ENCODE data around the gene SSRP1.

The SSRP1 gene

GRCh38 chr11:57353852-57354251, 18.2 kb upstream of the SSRP1 start:
- H3K9me3 ChIP-seq (ENCODE audit: low read depth, low read length): no peaks in the 10 kb centered on the region
- no peaks in the 10 kb centered on the region for H3K36me3 ChIP-seq (ENCODE audit: insufficient read depth, low read length)
- H3K9ac ChIP-seq (ENCODE audit: insufficient read length): no peak overlapping the region
- no peak for DNase-seq (ENCODE audit: low read depth, low spot score)
- no peak for TF ChIP-seq EZH2 (IDR thresholded peaks at IDR 0.05)
- no peak for TF ChIP-seq POLR2AphosphoS5 (IDR thresholded peaks at IDR 0.05; ENCODE audit: borderline replicate concordance, low read depth, low read length)
- no peak for TF ChIP-seq FOXP2 (optimal IDR thresholded peaks at IDR 0.05; ENCODE audit: control extremely low read depth, extremely low read length, insufficient read depth)
- H3K27ac ChIP-seq: no peak overlapping the region
- H3K4me3 ChIP-seq: no peak overlapping the region

DNA sequence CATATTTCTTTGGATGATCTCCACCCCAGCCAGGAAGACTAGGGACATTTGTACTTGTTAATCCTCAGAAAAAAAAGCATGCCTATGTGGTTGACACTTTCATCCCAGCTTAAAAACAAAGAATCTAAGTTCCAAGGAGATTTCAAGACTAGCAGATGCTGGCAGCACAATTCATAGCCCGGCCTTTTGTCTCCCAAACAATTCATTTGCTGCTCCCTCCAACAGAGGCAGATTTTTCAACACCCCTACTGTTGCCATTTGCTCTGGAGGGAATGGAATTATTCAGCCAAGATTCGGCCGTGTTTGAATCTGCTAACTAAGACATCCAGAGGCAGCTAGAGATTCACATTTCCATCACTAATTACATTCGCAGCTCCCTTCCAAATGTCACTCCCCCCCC, 17.8 kb upstream of the SSRP1 start:
- DNase-seq (ENCODE audit: low read depth, low spot score): no peak
- Histone ChIP-seq H3K36me3 (ENCODE audit: insufficient read depth, low read length) (no peaks in the 10 kb centered on the region), H3K9ac (ENCODE audit: insufficient read length) (no peak overlapping the region), H3K27ac (no peak overlapping the region), H3K4me3 (no peak overlapping the region), H3K9me3 (ENCODE audit: low read depth, low read length) (no peaks in the 10 kb centered on the region)
- no peak for TF ChIP-seq EZH2 (IDR thresholded peaks at IDR 0.05)
- no peak for TF ChIP-seq FOXP2 (optimal IDR thresholded peaks at IDR 0.05; ENCODE audit: control extremely low read depth, extremely low read length, insufficient read depth)
- TF ChIP-seq POLR2AphosphoS5 (IDR thresholded peaks at IDR 0.05; ENCODE audit: borderline replicate concordance, low read depth, low read length): no peak

- TF ChIP-seq EZH2 (IDR thresholded peaks at IDR 0.05): no peak
- TF ChIP-seq FOXP2 (optimal IDR thresholded peaks at IDR 0.05; ENCODE audit: control extremely low read depth, extremely low read length, insufficient read depth): no peak
- TF ChIP-seq POLR2AphosphoS5 (IDR thresholded peaks at IDR 0.05; ENCODE audit: borderline replicate concordance, low read depth, low read length): no peak
- Histone ChIP-seq H3K36me3 (ENCODE audit: insufficient read depth, low read length) (no peaks in the 10 kb centered on the region), H3K4me3 (no peak overlapping the region), H3K27ac (no peak overlapping the region), H3K9me3 (ENCODE audit: low read depth, low read length) (no peaks in the 10 kb centered on the region), H3K9ac (ENCODE audit: insufficient read length) (no peak overlapping the region)
- DNase-seq (ENCODE audit: low read depth, low spot score): no peak
These were observed 17.3 kb upstream of the SSRP1 start for GRCh38 chr11:57353036-57353435.

GRCh38 chr11:57349491-57350274, 14.0 kb upstream of the SSRP1 start:
- no peak overlapping the region for H3K9ac ChIP-seq (ENCODE audit: insufficient read length)
- H3K27ac ChIP-seq: no peak overlapping the region
- TF ChIP-seq FOXP2 (optimal IDR thresholded peaks at IDR 0.05; ENCODE audit: control extremely low read depth, extremely low read length, insufficient read depth): no peak
- no peak for TF ChIP-seq EZH2 (IDR thresholded peaks at IDR 0.05)
- TF ChIP-seq POLR2AphosphoS5 (IDR thresholded peaks at IDR 0.05; ENCODE audit: borderline replicate concordance, low read depth, low read length): no peak
- H3K4me3 ChIP-seq: no peak overlapping the region
- no peaks in the 10 kb centered on the region for H3K9me3 ChIP-seq (ENCODE audit: low read depth, low read length)
- H3K36me3 ChIP-seq (ENCODE audit: insufficient read depth, low read length): no peaks in the 10 kb centered on the region
- DNase-seq (ENCODE audit: low read depth, low spot score): no peak

GRCh38 chr11:57348636-57349313, 13.1 kb upstream of the SSRP1 start:
- Histone ChIP-seq H3K36me3 (ENCODE audit: insufficient read depth, low read length) (no peaks in the 10 kb centered on the region), H3K9me3 (ENCODE audit: low read depth, low read length) (no peaks in the 10 kb centered on the region), H3K9ac (ENCODE audit: insufficient read length) (no peak overlapping the region), H3K4me3 (no peak overlapping the region), H3K27ac (no peak overlapping the region)
- DNase-seq (ENCODE audit: low read depth, low spot score): no peak
- no peak for TF ChIP-seq EZH2 (IDR thresholded peaks at IDR 0.05)
- TF ChIP-seq FOXP2 (optimal IDR thresholded peaks at IDR 0.05; ENCODE audit: control extremely low read depth, extremely low read length, insufficient read depth): no peak
- TF ChIP-seq POLR2AphosphoS5 (IDR thresholded peaks at IDR 0.05; ENCODE audit: borderline replicate concordance, low read depth, low read length): no peak

- no peaks in the 10 kb centered on the region for H3K9me3 ChIP-seq (ENCODE audit: low read depth, low read length)
- H3K36me3 ChIP-seq (ENCODE audit: insufficient read depth, low read length): no peaks in the 10 kb centered on the region
- no peak overlapping the region for H3K27ac ChIP-seq
- no peak overlapping the region for H3K9ac ChIP-seq (ENCODE audit: insufficient read length)
- no peak overlapping the region for H3K4me3 ChIP-seq
- DNase-seq (ENCODE audit: low read depth, low spot score): no peak
- TF ChIP-seq FOXP2 (optimal IDR thresholded peaks at IDR 0.05; ENCODE audit: control extremely low read depth, extremely low read length, insufficient read depth) (no peak), POLR2AphosphoS5 (IDR thresholded peaks at IDR 0.05; ENCODE audit: borderline replicate concordance, low read depth, low read length) (no peak), EZH2 (IDR thresholded peaks at IDR 0.05) (no peak)
These were observed 12.4 kb upstream of the SSRP1 start for GRCh38 chr11:57348052-57348451.

GRCh38 chr11:57347336-57347735, 11.6 kb upstream of the SSRP1 start:
- no peak for TF ChIP-seq FOXP2 (optimal IDR thresholded peaks at IDR 0.05; ENCODE audit: control extremely low read depth, extremely low read length, insufficient read depth)
- no peak for TF ChIP-seq EZH2 (IDR thresholded peaks at IDR 0.05)
- no peak for TF ChIP-seq POLR2AphosphoS5 (IDR thresholded peaks at IDR 0.05; ENCODE audit: borderline replicate concordance, low read depth, low read length)
- Histone ChIP-seq H3K27ac (no peak overlapping the region), H3K9me3 (ENCODE audit: low read depth, low read length) (no peaks in the 10 kb centered on the region), H3K36me3 (ENCODE audit: insufficient read depth, low read length) (no peaks in the 10 kb centered on the region), H3K4me3 (no peak overlapping the region), H3K9ac (ENCODE audit: insufficient read length) (no peak overlapping the region)
- no peak for DNase-seq (ENCODE audit: low read depth, low spot score)

DNA sequence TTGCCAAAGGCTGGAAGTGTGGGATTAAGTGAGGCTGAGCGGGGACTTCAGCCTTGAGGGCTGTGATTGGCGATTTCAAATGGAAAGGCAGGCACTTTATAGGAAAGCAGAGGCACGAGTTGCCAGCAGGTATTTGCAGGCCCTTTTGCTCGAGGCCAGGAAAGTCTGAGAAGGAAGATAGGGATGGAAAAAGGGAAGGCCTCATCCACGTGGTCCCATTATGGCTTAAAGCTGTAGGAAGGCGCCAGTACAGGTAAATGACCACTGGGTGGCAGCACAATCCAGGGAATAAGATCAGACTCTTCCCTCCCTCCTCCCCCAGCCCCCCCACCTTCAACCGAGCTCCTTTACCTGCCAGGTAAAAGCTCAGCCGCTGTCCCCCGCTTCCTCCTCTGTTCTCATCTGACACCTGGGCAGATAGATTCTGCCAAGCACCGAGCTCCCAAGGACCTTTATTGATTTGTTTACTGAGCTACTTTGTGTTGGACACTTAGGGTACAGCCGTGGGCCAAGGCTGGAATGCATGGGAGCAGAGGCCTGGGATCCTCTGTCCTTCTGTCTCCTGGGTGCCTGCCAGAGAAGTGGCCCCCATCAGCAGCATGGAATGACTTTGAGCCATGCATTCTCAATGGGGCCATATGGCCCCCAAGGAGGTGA, 10.0 kb upstream of the SSRP1 start:
- TF ChIP-seq EZH2 (IDR thresholded peaks at IDR 0.05) (no peak), FOXP2 (optimal IDR thresholded peaks at IDR 0.05; ENCODE audit: control extremely low read depth, extremely low read length, insufficient read depth) (no peak), POLR2AphosphoS5 (IDR thresholded peaks at IDR 0.05; ENCODE audit: borderline replicate concordance, low read depth, low read length) (no peak)
- H3K9ac ChIP-seq (ENCODE audit: insufficient read length): peak overlapping the region; percentile 35
- no peaks in the 10 kb centered on the region for H3K9me3 ChIP-seq (ENCODE audit: low read depth, low read length)
- DNase-seq (ENCODE audit: low read depth, low spot score): no peak
- no peaks in the 10 kb centered on the region for H3K36me3 ChIP-seq (ENCODE audit: insufficient read depth, low read length)
- H3K27ac ChIP-seq: 0 out of 2 replicates have a peak overlapping the region, but pooled peaks have one; percentile 16
- no peak overlapping the region for H3K4me3 ChIP-seq

All from SK-N-MC (cell line).